A172 (cell line): ENCODE results near the gene ADAP1. TPM values are rescaled to one million over a fixed set of nuclear protein-coding genes. Genes with fewer than 3 reads are reported as not detected.

ENCODE experiments used
- DNase-seq: peaks from one replicate; pipeline ENCODE4 v3.0.0-alpha.2; 2015; ENCODE audit warnings: low spot score
- total RNA-seq: library from RNA; depleted of rRNA; stranded (reverse); fragments of >200 nt; shearing (Covaris generic); gene quantifications from 2 replicates; pipeline ENCODE4 v1.2.3, GENCODE V29; 2014

The ADAP1 gene
- total RNA-seq, 1 experiment from 2014 or later: 46.8 TPM

- no peak for DNase-seq
Measured at GRCh38 chr7:988963-989529, 34.6 kb upstream of the ADAP1 start.

GRCh38 chr7:988426-988911 is 34.0 kb upstream of the ADAP1 start:
- DNase-seq: peak; percentile 22

- DNase-seq: no peak
Measured at GRCh38 chr7:987909-988308, 33.4 kb upstream of the ADAP1 start.

DNA sequence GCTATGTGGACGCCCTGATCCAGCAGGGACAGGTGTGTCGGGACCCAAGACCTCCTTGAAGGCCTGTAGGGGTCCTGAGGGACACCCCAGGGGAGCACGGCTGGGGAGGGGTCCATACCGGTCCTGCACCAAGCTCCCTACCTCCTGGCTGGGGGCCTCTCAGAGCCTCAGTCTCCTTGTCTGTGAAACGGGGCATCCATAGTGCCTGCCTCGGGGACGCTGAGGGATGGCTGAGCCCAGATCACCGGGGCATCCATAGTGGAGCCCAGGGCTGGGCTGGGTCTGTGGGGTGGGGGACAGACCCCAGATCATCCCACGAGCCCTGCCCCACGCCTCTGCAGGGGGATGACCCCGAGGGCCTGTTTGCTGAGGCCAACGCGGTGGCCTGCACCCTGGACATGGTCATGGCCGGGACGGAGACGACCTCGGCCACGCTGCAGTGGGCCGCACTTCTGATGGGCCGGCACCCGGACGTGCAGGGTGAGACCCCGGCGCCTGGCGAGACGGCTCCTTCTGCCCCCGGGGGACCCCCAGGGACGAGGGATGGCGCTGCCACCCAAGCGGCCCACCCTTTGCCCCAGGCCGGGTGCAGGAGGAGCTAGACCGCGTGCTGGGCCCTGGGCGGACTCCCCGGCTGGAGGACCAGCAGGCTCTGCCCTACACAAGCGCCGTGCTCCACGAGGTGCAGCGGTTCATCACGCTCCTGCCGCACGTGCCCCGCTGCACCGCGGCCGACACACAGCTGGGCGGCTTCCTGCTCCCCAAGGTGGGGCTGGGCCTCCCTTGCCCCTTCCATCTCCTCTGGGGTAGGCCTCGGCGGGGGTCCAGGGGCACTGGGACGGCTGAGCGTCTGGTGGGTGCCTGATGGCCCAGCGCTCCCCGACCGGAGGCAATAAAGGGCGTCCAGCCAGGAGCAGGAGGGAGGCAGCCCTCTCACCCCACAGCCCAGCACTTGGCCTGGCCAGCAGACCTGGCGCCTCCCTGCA is 32.6 kb upstream of the ADAP1 start:
- no peak for DNase-seq

GRCh38 chr7:985915-986741 is 31.6 kb upstream of the ADAP1 start:
- DNase-seq: peak; percentile 60

DNA sequence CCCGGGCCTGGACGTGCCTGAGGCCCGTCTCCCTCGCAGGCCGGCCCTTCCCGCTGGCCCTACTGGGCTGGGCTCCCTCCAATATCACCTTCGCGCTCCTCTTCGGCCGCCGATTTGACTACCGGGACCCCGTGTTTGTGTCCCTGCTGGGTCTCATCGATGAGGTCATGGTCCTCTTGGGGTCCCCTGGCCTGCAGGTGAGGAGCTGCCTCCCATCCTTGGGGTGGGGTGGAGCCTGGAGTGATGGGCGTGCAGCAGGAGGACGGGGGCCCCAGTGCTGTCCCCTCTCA is 30.6 kb upstream of the ADAP1 start:
- no peak for DNase-seq

GRCh38 chr7:984361-985126 is 30.1 kb upstream of the ADAP1 start:
- no peak for DNase-seq

- no peak for DNase-seq
Measured at GRCh38 chr7:983616-984071, 29.2 kb upstream of the ADAP1 start.

- no peak for DNase-seq
Measured at GRCh38 chr7:983004-983615, 28.6 kb upstream of the ADAP1 start, which contains the start of gene CYP2W1. Gene CYP2W1 (plus strand): TSS chr7:983181. CDS start chr7:983212, 31 bp downstream.

DNA sequence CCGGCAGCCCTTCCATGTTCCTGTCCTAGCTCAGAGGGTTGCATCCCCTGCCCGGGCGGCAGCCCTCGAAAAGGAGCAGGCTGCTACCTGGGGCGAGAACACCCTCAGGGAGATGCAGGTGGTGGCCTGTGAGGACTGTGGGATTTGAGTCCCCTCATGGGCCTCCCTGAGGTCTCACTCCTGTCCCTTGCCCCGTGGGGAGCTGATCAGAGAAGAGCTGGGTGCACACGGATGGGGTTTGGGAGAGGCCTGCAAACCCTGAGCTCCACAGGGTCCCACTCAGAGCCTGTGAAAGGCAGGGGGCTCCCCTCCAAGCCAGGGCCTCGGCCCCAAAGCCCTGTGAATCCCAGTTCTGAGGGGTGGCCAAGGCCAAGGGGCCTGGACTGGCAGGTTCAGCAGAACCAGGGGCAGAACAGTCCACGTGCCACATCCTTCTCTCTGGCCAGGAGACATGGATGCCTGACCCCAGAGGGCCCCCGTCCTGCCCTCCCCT is 28.1 kb upstream of the ADAP1 start:
- no peak for DNase-seq

DNA sequence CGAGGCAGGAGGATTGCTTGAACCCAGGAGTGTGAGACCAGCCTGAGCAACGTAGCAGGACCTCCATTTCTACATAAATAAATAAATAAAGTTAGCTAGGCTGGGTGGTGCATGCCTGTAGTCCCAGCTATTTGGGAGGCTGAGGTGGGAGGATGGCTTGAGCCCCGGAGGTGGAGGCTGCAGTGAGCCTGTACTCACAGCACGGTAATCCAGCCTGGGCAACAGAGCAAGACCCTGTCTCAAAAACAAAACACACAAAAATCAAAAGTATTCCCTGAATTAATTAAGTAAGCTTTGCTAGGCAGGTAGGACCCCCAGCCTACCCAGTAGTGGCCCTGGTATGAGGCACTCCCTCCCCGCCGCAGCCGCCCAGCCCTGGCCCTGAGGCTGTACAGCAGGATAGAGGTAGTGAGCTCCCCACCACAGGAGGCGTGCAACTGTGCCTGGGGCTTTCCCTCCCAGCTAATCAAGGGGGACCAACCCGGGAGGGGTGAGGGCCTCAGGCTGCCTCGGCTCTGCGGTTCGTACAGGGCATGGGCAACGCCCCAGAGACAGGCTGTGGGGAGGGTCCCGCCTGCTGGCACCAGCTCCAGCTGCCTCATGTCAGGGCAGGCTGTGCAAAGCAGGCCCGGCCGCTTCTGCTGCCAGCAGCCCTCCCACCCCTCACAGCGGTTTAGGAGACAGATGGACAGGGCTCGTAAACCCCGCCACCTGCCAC is 27.5 kb upstream of the ADAP1 start:
- no peak for DNase-seq

DNA sequence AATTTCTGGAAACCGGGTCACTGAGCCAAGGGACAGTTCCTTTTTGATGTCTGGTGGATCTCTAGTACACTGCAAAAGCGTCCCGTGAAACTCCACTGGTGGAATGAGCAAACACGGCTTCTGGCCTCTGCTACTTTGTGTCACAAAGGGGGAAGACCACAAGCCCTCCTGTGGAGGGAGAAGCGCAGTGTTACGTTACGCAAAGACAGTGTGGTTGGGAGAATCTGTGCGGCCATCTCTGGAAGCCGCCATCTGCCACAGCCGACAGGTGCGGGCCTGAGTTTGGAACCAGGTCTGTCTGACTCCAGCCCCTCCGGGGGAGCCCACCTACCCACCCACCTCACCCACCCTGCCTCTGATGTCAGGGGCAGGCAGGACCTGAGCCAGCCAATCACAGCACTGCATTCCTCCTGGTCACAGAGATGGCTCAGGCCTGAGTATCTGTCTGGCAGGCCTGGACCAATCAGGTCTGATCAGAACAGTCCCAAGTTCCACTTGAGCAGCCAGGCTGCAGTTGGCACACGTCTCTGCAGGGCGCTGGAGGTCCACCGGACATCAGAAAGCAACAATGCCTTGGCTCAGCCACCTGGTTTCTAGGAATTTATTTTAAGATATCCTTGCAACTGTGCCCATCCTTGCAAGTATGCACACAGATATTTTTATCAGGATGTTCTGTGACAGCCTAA is 25.5 kb upstream of the ADAP1 start:
- DNase-seq: no peak

- no peak for DNase-seq
Measured at GRCh38 chr7:979151-979550, 24.7 kb upstream of the ADAP1 start.

GRCh38 chr7:978416-979091 is 24.1 kb upstream of the ADAP1 start:
- DNase-seq: no peak

DNA sequence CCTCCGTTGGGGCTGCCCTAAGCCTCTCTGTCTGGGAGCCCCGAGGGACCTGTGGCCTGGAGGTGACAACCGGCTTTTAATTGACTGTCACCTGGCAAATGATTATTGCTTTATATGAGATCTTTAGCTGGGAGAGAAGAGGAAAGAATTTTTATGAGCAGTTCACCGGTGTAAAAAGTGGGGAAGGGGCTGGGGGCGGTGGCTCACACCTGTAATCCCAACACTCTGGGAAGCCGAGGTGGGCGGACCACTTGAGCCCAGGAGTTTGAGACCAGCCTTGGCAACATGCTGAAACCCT is 23.5 kb upstream of the ADAP1 start:
- no peak for DNase-seq

- no peak for DNase-seq
Measured at GRCh38 chr7:977326-978048, 23.0 kb upstream of the ADAP1 start.

DNA sequence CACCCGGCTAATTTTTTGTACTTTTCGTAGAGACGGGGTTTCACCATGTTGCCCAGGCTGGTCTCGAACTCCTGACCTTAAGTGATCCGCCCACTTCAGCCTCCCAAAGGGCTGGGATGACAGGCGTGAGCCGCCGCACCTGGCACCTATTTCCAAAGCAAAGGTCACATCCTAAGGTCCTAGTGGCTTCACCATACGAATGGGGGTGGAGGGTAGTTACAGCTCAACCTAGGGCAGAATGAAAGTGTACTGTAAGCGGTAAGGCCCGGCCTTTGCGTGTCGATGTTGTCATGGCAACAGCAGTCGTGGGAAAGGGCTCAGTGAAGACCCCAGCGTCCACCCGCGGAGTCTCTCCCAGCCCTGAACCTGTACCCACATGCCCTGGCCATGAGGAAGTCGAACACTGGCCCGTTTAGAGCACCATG is 22.4 kb upstream of the ADAP1 start:
- no peak for DNase-seq

GRCh38 chr7:975702-976473 is 21.4 kb upstream of the ADAP1 start:
- DNase-seq: no peak
